Cortex of kidney (tissue), 1 donor: ENCODE data around the gene SEC14L2.
A peak's percentile ranks its signal among the peaks of the same experiment; 100 is the strongest.

Experiments used
- DNase-seq: peaks from one replicate; lab custom pipeline; 2025; lab: John Stamatoyannopoulos, UW

Gene SEC14L2

GRCh38 chr22:30405731-30406130, 8.9 kb downstream of the SEC14L2 start:
- no peak for DNase-seq

GRCh38 chr22:30406400-30406799, 9.6 kb downstream of the SEC14L2 start:
- DNase-seq = no peak

- DNase-seq = no peak
These were observed 11.7 kb downstream of the SEC14L2 start for GRCh38 chr22:30408388-30409102.

- no peak for DNase-seq
These were observed 15.0 kb downstream of the SEC14L2 start for GRCh38 chr22:30411780-30412179.

GRCh38 chr22:30413001-30413400, 16.2 kb downstream of the SEC14L2 start:
- DNase-seq = no peak

- no peak for DNase-seq
These were observed 17.1 kb downstream of the SEC14L2 start for GRCh38 chr22:30413745-30414524.

- no peak for DNase-seq
These were observed 17.8 kb downstream of the SEC14L2 start for GRCh38 chr22:30414525-30415047.

GRCh38 chr22:30416403-30416802, 19.6 kb downstream of the SEC14L2 start:
- no peak for DNase-seq

- DNase-seq = no peak
These were observed 20.0 kb downstream of the SEC14L2 start for GRCh38 chr22:30416837-30417236.

- DNase-seq = no peak
These were observed 23.7 kb downstream of the SEC14L2 start for GRCh38 chr22:30420347-30421125.

- no peak for DNase-seq
These were observed 25.1 kb downstream of the SEC14L2 start for GRCh38 chr22:30421695-30422480.

- DNase-seq = no peak
These were observed 25.9 kb downstream of the SEC14L2 start for GRCh38 chr22:30422481-30423300.

- DNase-seq = no peak
These were observed 26.6 kb downstream of the SEC14L2 start for GRCh38 chr22:30423301-30423958.

GRCh38 chr22:30423959-30424533, 27.2 kb downstream of the SEC14L2 start:
- DNase-seq = peak; percentile 67

GRCh38 chr22:30424534-30425326, 27.9 kb downstream of the SEC14L2 start:
- DNase-seq = no peak

GRCh38 chr22:30425327-30425615, 28.5 kb downstream of the SEC14L2 start:
- no peak for DNase-seq

- no peak for DNase-seq
These were observed 29.0 kb downstream of the SEC14L2 start, which contains the start of gene MTFP1 for GRCh38 chr22:30425616-30426387. Gene MTFP1, plus strand, starts transcription at chr22:30425768. Its CDS starts 112 bp downstream, at chr22:30425880.
